Neural progenitor cell (in vitro differentiated cells): ENCODE results near the gene DDX25. TPM values are rescaled to one million over a fixed set of nuclear protein-coding genes. Genes with fewer than 3 reads are reported as not detected.

ENCODE experiments used
- DNase-seq: peaks from one replicate; pipeline ENCODE4 v3.0.0-alpha.2; 2016; ENCODE audit warnings: low spot score
- H2AFZ ChIP-seq: fragments of 200-600 bp; sonication (generic); replicated peaks from 2 replicates; pipeline ENCODE4 v1.6.1; 2016; ENCODE audit warnings: antibody characterized with exemption
- H3F3A ChIP-seq: fragments of 200-600 bp; sonication (generic); 2 replicates; pipeline ENCODE4 v1.6.1; 2016; ENCODE audit warnings: antibody characterized with exemption, low read depth
- H3K27ac ChIP-seq: fragments of 200-600 bp; sonication (generic); 2 replicates; pipeline ENCODE4 v1.5.1; 2016; ENCODE audit warnings: mild to moderate bottlenecking
- H3K27me3 ChIP-seq: fragments of 200-600 bp; sonication (generic); 2 replicates; pipeline ENCODE4 v1.6.1; 2016; ENCODE audit warnings: mild to moderate bottlenecking, moderate library complexity
- H3K36me3 ChIP-seq: fragments of 200-600 bp; sonication (generic); 2 replicates; pipeline ENCODE4 v1.5.1; 2016
- H3K4me1 ChIP-seq: fragments of 200-600 bp; sonication (generic); 2 replicates; pipeline ENCODE4 v1.6.1; 2016; ENCODE audit warnings: mixed run types
- H3K4me2 ChIP-seq: fragments of 200-600 bp; sonication (generic); 2 replicates; pipeline ENCODE4 v1.6.1; 2016
- H3K4me3 ChIP-seq: fragments of 200-600 bp; sonication (generic); 2 replicates; pipeline ENCODE4 v1.5.1; 2016
- H3K79me2 ChIP-seq: fragments of 200-600 bp; sonication (generic); 2 replicates; pipeline ENCODE4 v1.6.1; 2016; ENCODE audit warnings: low read depth
- H3K9ac ChIP-seq: fragments of 200-600 bp; sonication (generic); 2 replicates; pipeline ENCODE4 v1.6.1; 2016
- H3K9me3 ChIP-seq: fragments of 200-600 bp; sonication (generic); 2 replicates; pipeline ENCODE4 v1.5.1; 2016; ENCODE audit warnings: low read depth
- H4K20me1 ChIP-seq: fragments of 200-600 bp; sonication (generic); 2 replicates; pipeline ENCODE4 v1.6.1; 2016; ENCODE audit warnings: low read depth
- H3K27ac Mint-ChIP-seq: 3 replicates; pipeline ENCODE4 v1.8.0; 2021; ENCODE audit warnings: mixed read lengths
- H3K27me3 Mint-ChIP-seq: 2 replicates; pipeline ENCODE4 v1.8.0; 2022; ENCODE audit warnings: low read depth, mild to moderate bottlenecking, inconsistent platforms, moderate library complexity, mixed read lengths; ENCODE audit not compliant: insufficient read depth
- H3K36me3 Mint-ChIP-seq: 3 replicates; pipeline ENCODE4 v1.8.0; 2021; ENCODE audit warnings: mixed read lengths
- H3K4me1 Mint-ChIP-seq: 3 replicates; pipeline ENCODE4 v1.8.0; 2021; ENCODE audit warnings: mixed read lengths
- H3K4me3 Mint-ChIP-seq: 3 replicates; pipeline ENCODE4 v1.8.0; 2021; ENCODE audit warnings: mild to moderate bottlenecking, moderate library complexity, mixed read lengths
- H3K9me3 Mint-ChIP-seq: 3 replicates; pipeline ENCODE4 v1.8.0; 2020; ENCODE audit warnings: mixed read lengths
- EZH2 ChIP-seq: fragments of 200-600 bp; sonication (generic); IDR thresholded peaks from 2 replicates; pipeline ENCODE4 v1.6.1; 2017; ENCODE audit warnings: antibody characterized with exemption, mild to moderate bottlenecking, moderate library complexity
- EZH2phosphoT487 ChIP-seq: fragments of 200-600 bp; sonication (generic); IDR thresholded peaks from 2 replicates; pipeline ENCODE4 v1.6.1; 2017; ENCODE audit warnings: antibody characterized with exemption
- total RNA-seq: library from RNA; depleted of rRNA; stranded (reverse); fragments of >200 nt; gene quantifications from 2 replicates; pipeline ENCODE4 v1.2.3, GENCODE V29; 2015; ENCODE audit warnings: low replicate concordance
- TF ChIP-seq, protein P1 (sequence below): fragments of 200-600 bp; sonication (generic); IDR thresholded peaks from 2 replicates; pipeline ENCODE4 v1.5.1; 2017; ENCODE audit warnings: antibody characterized with exemption, mild to moderate bottlenecking

The DDX25 gene
- total RNA-seq, 1 donor from 2014 or later = 12.4 TPM

DNA sequence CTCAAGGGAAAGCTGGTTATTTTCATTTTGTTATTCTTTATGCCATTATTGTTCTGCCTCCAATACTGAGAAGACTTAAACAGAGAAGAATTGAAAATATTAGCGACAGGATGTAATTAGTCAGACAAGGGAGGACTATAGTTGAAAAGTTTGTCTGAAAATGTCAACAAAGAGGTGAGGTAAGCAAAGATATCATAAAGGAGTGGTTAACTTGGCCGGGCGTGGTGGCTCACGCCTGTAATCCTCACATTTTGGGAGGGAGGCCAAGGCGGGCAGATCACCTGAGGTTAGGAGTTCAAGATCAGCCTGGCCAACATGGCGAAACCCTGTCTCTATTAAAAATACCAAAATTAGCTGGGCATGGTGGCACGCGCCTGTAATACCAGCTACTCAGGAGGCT lies 20.9 kb upstream of the DDX25 start:
- Histone ChIP-seq H3K9ac (no peak overlapping the region), H3K4me2 (no peak overlapping the region), H3K27me3 (peaks cover 12% of the 10 kb centered on the region), H3K36me3 (no peaks in the 10 kb centered on the region), H3K9me3 (no peaks in the 10 kb centered on the region), H3K4me3 (no peak overlapping the region), H3K79me2 (no peaks in the 10 kb centered on the region), H3F3A (peaks cover 14% of the 10 kb centered on the region), H3K27ac (no peak overlapping the region), H2AFZ (no peak overlapping the region), H4K20me1 (no peaks in the 10 kb centered on the region), H3K4me1 (no peaks in the 10 kb centered on the region)
- no peak for TF ChIP-seq EZH2
- TF ChIP-seq, protein P1, sequence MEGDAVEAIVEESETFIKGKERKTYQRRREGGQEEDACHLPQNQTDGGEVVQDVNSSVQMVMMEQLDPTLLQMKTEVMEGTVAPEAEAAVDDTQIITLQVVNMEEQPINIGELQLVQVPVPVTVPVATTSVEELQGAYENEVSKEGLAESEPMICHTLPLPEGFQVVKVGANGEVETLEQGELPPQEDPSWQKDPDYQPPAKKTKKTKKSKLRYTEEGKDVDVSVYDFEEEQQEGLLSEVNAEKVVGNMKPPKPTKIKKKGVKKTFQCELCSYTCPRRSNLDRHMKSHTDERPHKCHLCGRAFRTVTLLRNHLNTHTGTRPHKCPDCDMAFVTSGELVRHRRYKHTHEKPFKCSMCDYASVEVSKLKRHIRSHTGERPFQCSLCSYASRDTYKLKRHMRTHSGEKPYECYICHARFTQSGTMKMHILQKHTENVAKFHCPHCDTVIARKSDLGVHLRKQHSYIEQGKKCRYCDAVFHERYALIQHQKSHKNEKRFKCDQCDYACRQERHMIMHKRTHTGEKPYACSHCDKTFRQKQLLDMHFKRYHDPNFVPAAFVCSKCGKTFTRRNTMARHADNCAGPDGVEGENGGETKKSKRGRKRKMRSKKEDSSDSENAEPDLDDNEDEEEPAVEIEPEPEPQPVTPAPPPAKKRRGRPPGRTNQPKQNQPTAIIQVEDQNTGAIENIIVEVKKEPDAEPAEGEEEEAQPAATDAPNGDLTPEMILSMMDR = no peak
- TF ChIP-seq EZH2phosphoT487 = no peak
- DNase-seq = no peak
- Mint-ChIP-seq H3K27me3 (peaks cover 10% of the 10 kb centered on the region), H3K36me3 (peaks cover 1% of the 10 kb centered on the region), H3K4me1 (peaks cover 5% of the 10 kb centered on the region), H3K9me3 (peaks cover 10% of the 10 kb centered on the region), H3K27ac (no peak overlapping the region), H3K4me3 (no peak overlapping the region)

GRCh38 chr11:125886997-125887372 lies 17.3 kb upstream of the DDX25 start:
- H3K9me3 ChIP-seq = no peaks in the 10 kb centered on the region
- H4K20me1 ChIP-seq = no peaks in the 10 kb centered on the region
- no peak overlapping the region for H3K4me3 ChIP-seq
- peaks cover 15% of the 10 kb centered on the region for H3F3A ChIP-seq
- peaks cover 32% of the 10 kb centered on the region for H3K79me2 ChIP-seq
- peak overlapping the region; percentile 90 for H2AFZ ChIP-seq
- H3K36me3 ChIP-seq = no peaks in the 10 kb centered on the region
- Mint-ChIP-seq H3K27ac (no peak overlapping the region), H3K9me3 (peaks cover 10% of the 10 kb centered on the region), H3K4me3 (peak overlapping the region; percentile 83), H3K27me3 (peaks cover 9% of the 10 kb centered on the region), H3K4me1 (peaks cover 5% of the 10 kb centered on the region), H3K36me3 (peaks cover 1% of the 10 kb centered on the region)
- H3K9ac ChIP-seq = no peak overlapping the region
- no peaks in the 10 kb centered on the region for H3K27me3 ChIP-seq
- no peak overlapping the region for H3K27ac ChIP-seq
- no peak overlapping the region for H3K4me2 ChIP-seq
- H3K4me1 ChIP-seq = no peaks in the 10 kb centered on the region
- DNase-seq = no peak
- no peak for TF ChIP-seq EZH2
- TF ChIP-seq, protein P1 = no peak
- no peak for TF ChIP-seq EZH2phosphoT487

DNA sequence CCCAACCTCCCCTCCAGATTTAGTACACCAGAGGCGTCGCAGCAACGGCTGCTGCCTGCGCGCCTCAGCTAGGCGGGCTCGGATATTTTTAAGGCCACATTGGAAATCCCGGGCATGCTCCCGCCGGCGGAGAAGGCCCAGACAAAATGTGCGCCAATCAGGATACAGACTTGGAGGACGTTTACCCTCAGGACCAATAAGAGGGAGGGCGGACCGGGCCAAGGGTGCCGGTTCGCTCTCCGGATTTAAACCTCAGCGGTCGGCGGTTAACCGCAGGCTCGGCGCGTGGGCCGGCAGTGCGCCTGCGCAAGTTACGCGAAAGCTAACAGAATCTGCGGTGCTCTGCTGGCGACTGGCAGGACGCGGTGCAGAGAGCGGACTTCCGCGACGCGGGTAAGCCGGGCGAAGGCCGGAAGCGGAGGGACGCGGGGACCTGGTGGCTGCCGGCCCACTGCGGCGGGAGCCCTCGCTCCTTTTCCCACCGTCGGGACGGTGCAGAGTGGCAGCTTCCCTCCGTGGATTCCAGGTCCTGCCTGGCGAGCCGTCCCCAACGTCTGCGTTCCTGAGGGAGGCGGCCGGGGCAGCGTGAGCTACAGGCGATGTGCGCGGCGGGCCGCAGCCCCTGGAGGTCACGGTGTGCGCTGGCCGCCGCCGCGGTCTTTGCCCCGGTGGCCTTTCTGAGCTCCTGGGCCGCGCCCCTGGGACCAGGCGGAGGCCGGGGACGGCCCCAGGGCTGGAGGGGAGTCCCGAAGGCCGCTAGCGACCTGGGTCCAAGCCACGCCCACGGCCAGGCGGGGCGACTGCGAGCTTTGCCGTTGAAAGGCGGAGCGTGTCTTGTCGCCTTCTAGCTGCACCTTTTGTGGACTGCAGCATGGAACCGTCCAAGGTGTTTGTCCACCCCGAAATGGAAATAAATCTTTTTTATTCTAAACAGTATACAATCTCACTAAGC lies 16.7 kb upstream of the DDX25 start, which contains the start of gene HYLS1:
Gene HYLS1 (plus strand): TSS at position 296 of the 952 bp plus-strand sequence. CDS start 11,701 bp downstream, outside the sequence.
- Histone ChIP-seq H2AFZ (peak within 1 kb of the TSS; percentile 90), H3K27ac (no peak within 1 kb of the TSS), H3K36me3 (no peaks in the 10 kb centered on the region), H3K27me3 (no peaks in the 10 kb centered on the region), H3K79me2 (peaks cover 32% of the 10 kb centered on the region), H3K9ac (no peak within 1 kb of the TSS), H3K9me3 (no peaks in the 10 kb centered on the region), H3K4me1 (no peaks in the 10 kb centered on the region), H3K4me3 (peak within 1 kb of the TSS; percentile 61), H4K20me1 (no peaks in the 10 kb centered on the region), H3F3A (peaks cover 15% of the 10 kb centered on the region), H3K4me2 (peak within 1 kb of the TSS; percentile 74)
- peaks cover 10% of the 10 kb centered on the region for H3K9me3 Mint-ChIP-seq
- peaks cover 1% of the 10 kb centered on the region for H3K36me3 Mint-ChIP-seq
- peak within 1 kb of the TSS; percentile 83 for H3K4me3 Mint-ChIP-seq
- DNase-seq = peak; percentile 90
- H3K27me3 Mint-ChIP-seq = peaks cover 9% of the 10 kb centered on the region
- H3K4me1 Mint-ChIP-seq = peaks cover 5% of the 10 kb centered on the region
- TF ChIP-seq, protein P1 = peak; percentile 26
- TF ChIP-seq EZH2 (peak; percentile 59), EZH2phosphoT487 (no peak)
- H3K27ac Mint-ChIP-seq = no peak within 1 kb of the TSS
